Hepatocyte (in vitro differentiated cells): ENCODE measurements around the gene CDYL. TPM values are rescaled to one million over a fixed set of nuclear protein-coding genes. Genes with fewer than 3 reads are reported as not detected.

Experiments used
- DNase-seq: peaks from one replicate; pipeline ENCODE4 v3.0.0-alpha.2; 2016; ENCODE audit warnings: low spot score
- H2AFZ ChIP-seq: fragments of 200-600 bp; sonication (generic); 2 replicates; pipeline ENCODE4 v1.6.0; 2016; ENCODE audit warnings: antibody characterized with exemption, mild to moderate bottlenecking
- H3K27ac ChIP-seq: fragments of 200-600 bp; sonication (generic); 2 replicates; pipeline ENCODE4 v1.5.1; 2016; ENCODE audit warnings: mild to moderate bottlenecking
- H3K27me3 ChIP-seq: fragments of 200-600 bp; sonication (generic); 2 replicates; pipeline ENCODE4 v1.6.1; 2016
- H3K36me3 ChIP-seq: fragments of 200-600 bp; sonication (generic); replicated peaks from 2 replicates; pipeline ENCODE4 v1.5.1; 2016; ENCODE audit warnings: low read depth; ENCODE audit not compliant: insufficient read depth
- H3K4me1 ChIP-seq: fragments of 200-600 bp; sonication (generic); 2 replicates; pipeline ENCODE4 v1.5.1; 2016; ENCODE audit warnings: mild to moderate bottlenecking, moderate library complexity; ENCODE audit not compliant: insufficient read depth
- H3K4me2 ChIP-seq: fragments of 200-600 bp; sonication (generic); 2 replicates; pipeline ENCODE4 v1.6.0; 2016
- H3K4me3 ChIP-seq: fragments of 200-600 bp; sonication (generic); 2 replicates; pipeline ENCODE4 v1.5.1; 2016; ENCODE audit warnings: mild to moderate bottlenecking
- H3K79me2 ChIP-seq: fragments of 200-600 bp; sonication (generic); 2 replicates; pipeline ENCODE4 v1.6.0; 2017; ENCODE audit warnings: mild to moderate bottlenecking
- H3K9me2 ChIP-seq: fragments of 200-600 bp; sonication (generic); replicated peaks from 2 replicates; pipeline ENCODE4 v1.6.0; 2017; ENCODE audit warnings: mild to moderate bottlenecking; ENCODE audit not compliant: insufficient read depth
- H3K9me3 ChIP-seq: fragments of 200-600 bp; sonication (generic); 2 replicates; pipeline ENCODE4 v1.5.1; 2016; ENCODE audit warnings: low read depth, mild to moderate bottlenecking
- H4K20me1 ChIP-seq: fragments of 200-600 bp; sonication (generic); 2 replicates; pipeline ENCODE4 v1.6.0; 2016; ENCODE audit warnings: mild to moderate bottlenecking; ENCODE audit not compliant: insufficient read depth, poor library complexity, severe bottlenecking
- EZH2 ChIP-seq: fragments of 200-600 bp; sonication (generic); IDR thresholded peaks from 2 replicates; pipeline ENCODE4 v1.6.1; 2016; ENCODE audit warnings: antibody characterized with exemption, mild to moderate bottlenecking, borderline replicate concordance
- EZH2phosphoT487 ChIP-seq: fragments of 200-600 bp; sonication (generic); IDR thresholded peaks from one replicate; pipeline ENCODE4 v1.6.1; 2018; ENCODE audit warnings: antibody characterized with exemption, mild to moderate bottlenecking, low read depth, moderate library complexity; ENCODE audit not compliant: unreplicated experiment, severe bottlenecking
- WGBS: methylation state at CpG from one replicate; pipeline ENCODE4 v1.1.6; 2016; ENCODE audit warnings: low lambda C conversion rate; ENCODE audit errors: missing lambda C conversion rate; 5-methylcytosine and 5-hydroxymethylcytosine counted together
- polyA plus RNA-seq: library from polyadenylated mRNA; unstranded; fragments of >200 nt; fragmentation: Nextera tagmentation; extraction: Ambion mirVana; gene quantifications from 2 replicates; pipeline ENCODE4 v1.2.1, GENCODE V29; 2016
- total RNA-seq: library from RNA; depleted of rRNA; stranded (reverse); fragments of >200 nt; gene quantifications from 2 replicates; pipeline ENCODE4 v1.2.3, GENCODE V29; 2014
- TF ChIP-seq, protein P1 (sequence below): fragments of 200-600 bp; sonication (generic); IDR thresholded peaks from 2 replicates; pipeline ENCODE4 v1.5.1; 2016; ENCODE audit warnings: antibody characterized with exemption, mild to moderate bottlenecking; ENCODE audit not compliant: poor library complexity

Gene CDYL
- total and polyA plus RNA-seq, 2 experiments from 2014 or later = 25.3 to 30.4 TPM

GRCh38 chr6:4856785-4857184 lies 80.6 kb downstream of the CDYL start:
- H3K27ac ChIP-seq = no peak overlapping the region
- H4K20me1 ChIP-seq = peaks cover 37% of the 10 kb centered on the region
- peaks cover 10% of the 10 kb centered on the region for H3K4me1 ChIP-seq
- H3K4me3 ChIP-seq = no peak overlapping the region
- no peak for DNase-seq
- H3K36me3 ChIP-seq = no peaks in the 10 kb centered on the region
- no peaks in the 10 kb centered on the region for H3K9me2 ChIP-seq
- 98% methylated on average over 3 of the region's 3 CpGs for WGBS
- H2AFZ ChIP-seq = no peak overlapping the region
- TF ChIP-seq EZH2phosphoT487 (no peak), EZH2 (no peak)
- TF ChIP-seq, protein P1, sequence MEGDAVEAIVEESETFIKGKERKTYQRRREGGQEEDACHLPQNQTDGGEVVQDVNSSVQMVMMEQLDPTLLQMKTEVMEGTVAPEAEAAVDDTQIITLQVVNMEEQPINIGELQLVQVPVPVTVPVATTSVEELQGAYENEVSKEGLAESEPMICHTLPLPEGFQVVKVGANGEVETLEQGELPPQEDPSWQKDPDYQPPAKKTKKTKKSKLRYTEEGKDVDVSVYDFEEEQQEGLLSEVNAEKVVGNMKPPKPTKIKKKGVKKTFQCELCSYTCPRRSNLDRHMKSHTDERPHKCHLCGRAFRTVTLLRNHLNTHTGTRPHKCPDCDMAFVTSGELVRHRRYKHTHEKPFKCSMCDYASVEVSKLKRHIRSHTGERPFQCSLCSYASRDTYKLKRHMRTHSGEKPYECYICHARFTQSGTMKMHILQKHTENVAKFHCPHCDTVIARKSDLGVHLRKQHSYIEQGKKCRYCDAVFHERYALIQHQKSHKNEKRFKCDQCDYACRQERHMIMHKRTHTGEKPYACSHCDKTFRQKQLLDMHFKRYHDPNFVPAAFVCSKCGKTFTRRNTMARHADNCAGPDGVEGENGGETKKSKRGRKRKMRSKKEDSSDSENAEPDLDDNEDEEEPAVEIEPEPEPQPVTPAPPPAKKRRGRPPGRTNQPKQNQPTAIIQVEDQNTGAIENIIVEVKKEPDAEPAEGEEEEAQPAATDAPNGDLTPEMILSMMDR = no peak
- H3K9me3 ChIP-seq = no peaks in the 10 kb centered on the region
- H3K4me2 ChIP-seq = no peak overlapping the region
- peaks cover 91% of the 10 kb centered on the region for H3K79me2 ChIP-seq
- H3K27me3 ChIP-seq = no peaks in the 10 kb centered on the region

DNA sequence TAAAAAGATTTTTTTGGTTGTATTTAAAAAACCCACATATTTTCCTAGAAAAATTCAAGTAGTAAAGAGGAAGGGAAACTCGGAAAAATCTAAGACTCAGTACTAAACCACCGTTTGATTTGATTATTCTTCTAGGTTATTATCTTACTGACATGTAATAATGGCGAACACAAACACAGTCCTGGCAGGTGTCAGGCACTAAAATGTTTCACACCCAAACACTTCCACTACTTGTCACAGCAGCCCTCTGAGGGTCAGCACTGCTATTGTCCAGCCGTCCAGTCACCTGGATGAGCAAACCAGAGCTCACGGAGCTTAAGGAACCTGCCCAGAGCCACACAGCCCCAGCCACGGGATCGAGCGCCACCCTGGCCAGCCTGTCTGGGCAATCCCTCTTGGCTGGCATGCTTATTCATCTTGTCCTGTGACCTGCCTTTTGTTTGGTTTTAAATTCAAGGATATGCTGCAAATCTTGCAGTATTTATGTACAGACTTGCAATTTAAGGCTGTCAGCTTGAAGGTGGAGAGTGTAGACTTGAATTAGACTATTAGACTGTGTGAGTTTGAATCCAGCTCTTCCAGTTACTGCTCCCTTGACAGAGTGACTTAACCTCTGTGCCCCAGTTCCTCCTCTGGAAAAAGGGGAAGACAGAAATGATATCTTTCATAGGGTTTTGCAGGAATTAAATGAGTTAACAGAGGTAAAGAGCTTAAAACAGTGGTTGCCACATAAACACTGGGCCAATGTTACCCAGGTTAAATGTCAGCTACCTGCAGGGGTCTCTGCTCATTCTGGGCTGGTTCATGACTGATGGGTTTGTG lies 82.2 kb downstream of the CDYL start:
- Histone ChIP-seq H3K9me2 (no peaks in the 10 kb centered on the region), H3K36me3 (no peaks in the 10 kb centered on the region), H3K9me3 (no peaks in the 10 kb centered on the region), H3K79me2 (peaks cover 91% of the 10 kb centered on the region), H3K27me3 (no peaks in the 10 kb centered on the region), H3K4me1 (peaks cover 10% of the 10 kb centered on the region), H3K4me3 (no peak overlapping the region), H3K27ac (no peak overlapping the region), H3K4me2 (no peak overlapping the region), H2AFZ (no peak overlapping the region), H4K20me1 (peaks cover 29% of the 10 kb centered on the region)
- TF ChIP-seq EZH2phosphoT487 (no peak), EZH2 (no peak)
- TF ChIP-seq, protein P1 = no peak
- DNase-seq = no peak
- WGBS = 91% methylated on average over 8 of the region's 8 CpGs

- H3K4me3 ChIP-seq = no peak overlapping the region
- no peaks in the 10 kb centered on the region for H3K9me2 ChIP-seq
- H3K79me2 ChIP-seq = peaks cover 96% of the 10 kb centered on the region
- 98% methylated on average over 2 of the region's 2 CpGs for WGBS
- H4K20me1 ChIP-seq = peaks cover 13% of the 10 kb centered on the region
- DNase-seq = no peak
- no peak overlapping the region for H3K4me2 ChIP-seq
- TF ChIP-seq EZH2 (no peak), EZH2phosphoT487 (no peak)
- TF ChIP-seq, protein P1 = no peak
- H3K4me1 ChIP-seq = no peaks in the 10 kb centered on the region
- no peak overlapping the region for H3K27ac ChIP-seq
- no peaks in the 10 kb centered on the region for H3K27me3 ChIP-seq
- H2AFZ ChIP-seq = no peak overlapping the region
- no peaks in the 10 kb centered on the region for H3K36me3 ChIP-seq
- H3K9me3 ChIP-seq = no peaks in the 10 kb centered on the region
Observed at GRCh38 chr6:4860387-4860786, 84.2 kb downstream of the CDYL start.
